Measurements from ENCODE around the gene NLRP6.

Gene NLRP6

DNA sequence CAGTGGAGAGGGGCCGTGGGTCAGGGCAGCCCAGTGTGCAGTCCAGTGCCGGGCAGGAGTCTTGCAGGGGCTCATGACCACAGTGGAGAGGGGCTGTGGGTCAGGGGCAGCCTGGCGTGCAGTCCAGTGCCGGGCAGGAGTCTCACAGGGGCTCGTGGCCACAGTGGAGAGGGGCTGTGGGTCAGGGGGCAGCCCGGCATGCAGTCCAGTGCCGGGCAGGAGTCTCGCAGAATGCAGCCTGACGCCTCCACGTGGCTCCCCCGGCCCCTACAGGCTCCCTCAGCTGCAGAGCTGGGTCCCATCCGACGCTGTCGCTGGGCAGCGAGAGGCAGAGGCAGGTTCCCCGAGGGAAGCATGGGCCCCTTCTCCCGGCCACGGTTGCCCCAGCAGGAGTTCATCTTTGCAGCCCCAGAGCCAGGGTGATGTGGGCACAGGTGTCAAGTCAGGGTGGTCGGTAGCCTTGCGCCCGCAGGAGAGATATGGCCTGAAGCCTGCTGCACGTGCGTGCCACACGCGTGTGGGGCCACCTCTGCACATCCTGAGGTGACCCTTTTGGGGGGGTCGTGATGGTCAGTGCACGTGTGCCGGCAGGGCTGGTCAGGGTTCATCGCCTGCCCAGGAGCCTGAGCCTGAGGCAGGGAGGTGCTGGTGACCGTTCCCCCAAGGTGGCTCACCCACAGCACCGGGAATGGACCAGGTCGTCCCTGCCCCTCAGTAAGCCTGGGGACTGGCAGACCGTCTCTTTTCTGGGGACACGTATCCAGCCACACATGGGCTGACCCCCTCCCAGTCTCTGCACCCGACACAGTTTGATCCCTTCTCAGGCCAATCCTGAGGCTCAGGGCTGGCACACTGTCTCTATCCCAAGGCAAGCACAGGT lies 18.2 kb downstream of the NLRP6 start:
- Histone ChIP-seq H3K36me3 (ENCODE audit: insufficient read depth, low read length) (peaks cover 3% of the 10 kb centered on the region), H3K9me3 (ENCODE audit: low read length) (no peaks in the 10 kb centered on the region), H3K4me3 (ENCODE audit: low read length) (no peak overlapping the region), H2AFZ (ENCODE audit: low read depth, low read length) (no peak overlapping the region), H3K27me3 (ENCODE audit: insufficient read depth, low read length) (no peaks in the 10 kb centered on the region), H3K4me1 (ENCODE audit: insufficient read depth, low read length) (peaks cover 10% of the 10 kb centered on the region)

DNA sequence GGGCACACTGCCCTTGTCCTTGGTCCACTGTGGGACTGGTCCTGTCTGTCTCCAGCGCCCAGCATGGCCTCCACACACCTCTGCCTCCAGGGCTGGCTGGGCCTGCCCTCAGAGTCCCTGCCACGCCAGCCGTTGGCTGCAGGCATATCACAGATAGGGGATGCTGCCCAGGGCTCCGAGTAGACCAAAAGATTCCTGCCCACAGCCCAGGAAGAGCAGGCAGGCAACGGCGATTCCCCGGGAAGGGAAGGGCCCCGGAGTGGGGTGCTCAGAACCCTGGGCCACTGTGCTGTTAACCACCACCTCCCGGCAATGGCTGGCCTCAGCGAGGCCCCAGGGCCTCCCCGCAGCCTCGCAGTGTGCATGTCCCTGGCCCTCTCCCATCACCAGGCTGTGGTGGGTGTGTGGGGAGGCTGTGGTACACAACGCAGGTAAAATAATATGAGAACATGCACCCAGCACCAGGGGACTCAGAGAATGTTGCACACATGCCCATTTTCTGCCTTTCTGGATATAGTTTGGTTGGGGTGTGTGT lies 18.9 kb downstream of the NLRP6 start:
- Histone ChIP-seq H3K27me3 (ENCODE audit: insufficient read depth, low read length) (no peaks in the 10 kb centered on the region), H2AFZ (ENCODE audit: low read depth, low read length) (no peak overlapping the region), H3K4me3 (ENCODE audit: low read length) (no peak overlapping the region)

DNA sequence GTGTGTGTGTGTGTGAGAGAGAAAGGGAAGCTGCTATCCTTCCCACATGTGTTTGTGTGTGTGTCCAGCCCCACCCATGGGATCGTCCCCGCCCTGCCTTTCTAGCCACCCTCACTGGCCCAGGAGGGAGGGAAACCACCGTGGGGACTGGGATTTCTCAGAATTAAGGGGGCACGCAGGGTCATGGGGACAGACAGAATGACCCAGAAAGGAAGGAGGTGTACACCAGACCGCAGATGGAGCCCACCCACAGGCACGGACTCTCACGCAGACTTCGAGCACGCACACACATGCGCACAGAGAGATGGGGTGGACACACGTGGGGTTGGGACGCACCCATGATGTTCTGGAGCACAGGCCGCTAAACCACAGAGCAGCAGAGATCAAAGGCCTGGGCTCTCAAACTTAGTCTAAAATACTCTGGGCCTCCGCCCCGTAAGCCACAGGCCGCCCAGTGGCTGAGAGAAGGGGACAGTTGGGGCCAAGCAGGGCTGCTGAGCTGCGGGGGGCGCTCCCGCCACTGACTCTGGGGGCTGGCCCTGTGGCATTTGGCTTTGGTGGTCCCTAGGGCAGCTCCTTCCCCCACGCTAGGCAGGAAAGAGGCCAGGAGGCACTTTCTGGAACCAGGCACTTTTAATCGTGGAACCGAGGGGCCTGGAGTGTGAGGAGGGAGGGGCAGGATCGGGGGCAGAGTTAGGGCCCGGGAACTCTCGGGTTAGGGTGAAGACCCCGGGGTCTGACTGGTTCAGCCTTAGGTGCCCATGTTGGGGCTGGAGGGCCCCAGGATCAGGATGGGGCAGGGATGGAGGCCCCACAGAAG lies 19.6 kb downstream of the NLRP6 start:
- Histone ChIP-seq H3K27me3 (ENCODE audit: insufficient read depth, low read length) (no peaks in the 10 kb centered on the region), H3K9me3 (ENCODE audit: low read length) (no peaks in the 10 kb centered on the region), H2AFZ (ENCODE audit: low read depth, low read length) (no peak overlapping the region), H3K4me3 (ENCODE audit: low read length) (no peak overlapping the region), H3K36me3 (ENCODE audit: insufficient read depth, low read length) (peaks cover 3% of the 10 kb centered on the region), H3K4me1 (ENCODE audit: insufficient read depth, low read length) (peaks cover 10% of the 10 kb centered on the region)

More for the DNA sequence above, 18.9 kb downstream of the NLRP6 start:
- no peaks in the 10 kb centered on the region for H3K9me3 ChIP-seq (ENCODE audit: low read length)
- peaks cover 3% of the 10 kb centered on the region for H3K36me3 ChIP-seq (ENCODE audit: insufficient read depth, low read length)
- H3K4me1 ChIP-seq (ENCODE audit: insufficient read depth, low read length), result peaks cover 10% of the 10 kb centered on the region

DNA sequence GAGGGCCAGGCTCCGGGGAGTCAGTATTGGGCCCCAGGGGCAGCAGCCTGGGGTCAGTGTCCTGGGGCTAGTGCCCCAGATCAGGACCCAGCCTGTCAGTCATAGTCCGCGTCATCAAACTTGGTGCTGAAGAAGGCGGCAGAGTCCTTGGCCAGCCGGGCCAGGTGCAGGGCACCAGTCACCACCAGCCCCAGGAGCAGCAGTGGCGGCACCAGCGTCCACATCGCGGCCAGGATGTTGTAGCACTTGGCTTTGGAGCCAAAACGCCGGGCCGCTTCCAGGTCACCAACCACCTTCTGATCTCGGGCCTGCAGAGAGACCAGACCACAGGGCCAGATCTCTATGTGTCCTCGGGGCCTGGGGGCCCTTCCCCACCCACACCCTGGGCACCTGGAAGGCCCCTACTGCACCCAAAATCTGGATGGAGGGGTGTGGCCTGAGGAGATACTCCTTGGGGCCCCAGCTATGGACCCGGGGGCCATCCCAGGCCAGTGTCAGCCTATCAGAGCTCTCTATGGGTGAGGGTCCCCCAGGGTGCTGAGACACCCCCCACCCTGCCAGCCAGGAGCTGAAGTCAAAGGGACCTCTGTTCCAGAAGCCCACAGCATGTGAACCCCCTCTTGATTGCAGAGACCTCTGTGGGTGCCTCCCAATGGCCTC lies 20.3 kb downstream of the NLRP6 start:
- Histone ChIP-seq H3K9me3 (ENCODE audit: low read length) (no peaks in the 10 kb centered on the region), H3K27me3 (ENCODE audit: insufficient read depth, low read length) (no peaks in the 10 kb centered on the region), H3K4me1 (ENCODE audit: insufficient read depth, low read length) (peaks cover 10% of the 10 kb centered on the region), H3K4me3 (ENCODE audit: low read length) (no peak overlapping the region), H2AFZ (ENCODE audit: low read depth, low read length) (no peak overlapping the region), H3K36me3 (ENCODE audit: insufficient read depth, low read length) (peaks cover 3% of the 10 kb centered on the region)

DNA sequence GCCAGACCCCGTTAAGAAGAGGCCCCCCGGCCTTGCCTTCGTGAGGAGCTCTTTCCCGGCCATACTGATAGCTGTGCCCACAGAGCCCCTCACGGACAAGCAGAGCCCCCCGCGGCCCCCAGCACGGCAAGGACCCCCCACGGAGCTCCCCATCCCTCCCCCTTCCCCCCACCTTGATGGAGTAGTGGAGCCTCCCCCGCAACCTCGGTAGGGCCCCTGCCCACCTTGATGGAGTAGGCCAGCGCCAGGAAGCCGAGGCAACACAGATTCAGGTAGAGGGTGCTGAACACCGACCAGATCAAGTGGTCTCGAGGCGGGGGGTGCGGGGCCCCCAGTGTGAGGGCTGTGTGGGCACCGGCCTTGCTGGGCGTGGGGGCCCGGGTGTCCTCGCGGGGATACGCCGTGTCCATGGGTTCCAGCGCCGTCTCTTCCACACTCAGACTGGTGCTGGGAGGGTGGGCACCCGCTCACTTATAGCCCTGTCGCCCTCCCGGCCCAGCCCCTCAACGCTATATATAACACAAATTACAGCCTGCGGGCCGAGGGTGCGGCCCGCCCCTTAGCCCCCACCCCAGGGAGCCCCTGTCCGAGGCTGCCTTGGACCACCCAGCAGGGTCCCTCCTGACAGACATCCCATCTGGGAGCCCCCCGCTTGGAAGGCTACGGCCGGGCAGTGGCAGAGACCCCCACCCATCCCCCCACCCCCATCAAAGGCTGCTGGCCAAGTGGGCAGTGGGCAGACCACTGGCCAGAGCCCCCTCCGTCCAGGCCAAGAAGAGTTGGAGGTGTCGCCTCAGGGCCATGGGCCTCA lies 21.1 kb downstream of the NLRP6 start, which contains the start of gene IFITM5:
Gene IFITM5 (minus strand): TSS at position 446 of the 811 bp plus-strand sequence. CDS start 36 bp downstream, at position 410.
- Histone ChIP-seq H2AFZ (ENCODE audit: low read depth, low read length) (no peak within 1 kb of the TSS), H3K9me3 (ENCODE audit: low read length) (no peaks in the 10 kb centered on the region), H3K27me3 (ENCODE audit: insufficient read depth, low read length) (no peaks in the 10 kb centered on the region), H3K4me3 (ENCODE audit: low read length) (no peak within 1 kb of the TSS), H3K4me1 (ENCODE audit: insufficient read depth, low read length) (peaks cover 10% of the 10 kb centered on the region), H3K36me3 (ENCODE audit: insufficient read depth, low read length) (no peaks in the 10 kb centered on the region)

DNA sequence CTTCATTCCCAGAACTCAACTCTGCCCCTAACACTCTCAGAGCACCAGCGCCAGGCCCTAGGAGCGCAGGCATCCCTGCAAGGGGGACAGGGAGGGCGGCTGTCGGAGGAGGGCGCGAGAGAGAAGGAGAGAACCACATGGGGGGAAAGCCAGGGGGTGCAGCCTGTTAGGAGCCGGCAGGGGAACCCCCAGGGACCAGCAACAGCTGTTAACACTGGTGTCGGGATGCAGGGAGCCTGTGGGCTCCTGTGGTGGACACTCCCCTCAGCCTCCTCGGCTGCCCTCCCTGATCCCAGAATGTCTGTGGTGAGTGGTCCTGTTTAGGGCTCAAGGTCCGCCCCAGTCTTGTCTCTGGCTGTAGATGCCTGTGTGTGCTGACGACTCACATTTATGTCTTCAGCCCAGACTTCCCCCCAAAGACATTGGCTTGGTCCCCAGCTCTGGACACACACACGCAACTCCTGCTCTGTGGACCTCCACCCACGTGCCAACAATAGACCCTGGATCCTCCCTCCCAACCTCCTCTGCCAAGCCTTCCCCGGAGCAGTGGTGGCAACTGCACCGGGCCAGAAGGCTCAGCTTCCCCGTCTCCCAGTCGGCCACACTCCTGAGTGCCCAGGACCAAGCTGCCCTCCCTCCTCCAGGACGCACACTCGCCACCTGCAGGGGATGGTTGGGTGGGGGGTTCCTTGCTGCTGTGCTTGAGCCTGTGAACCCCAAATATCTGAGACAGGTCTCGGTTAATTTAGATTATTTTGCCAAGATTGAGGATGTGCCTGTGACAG lies 21.9 kb downstream of the NLRP6 start:
- Histone ChIP-seq H3K4me3 (ENCODE audit: low read length) (no peak overlapping the region), H3K9me3 (ENCODE audit: low read length) (no peaks in the 10 kb centered on the region), H2AFZ (ENCODE audit: low read depth, low read length) (no peak overlapping the region), H3K4me1 (ENCODE audit: insufficient read depth, low read length) (peaks cover 13% of the 10 kb centered on the region), H3K36me3 (ENCODE audit: insufficient read depth, low read length) (no peaks in the 10 kb centered on the region), H3K27me3 (ENCODE audit: insufficient read depth, low read length) (no peaks in the 10 kb centered on the region)

DNA sequence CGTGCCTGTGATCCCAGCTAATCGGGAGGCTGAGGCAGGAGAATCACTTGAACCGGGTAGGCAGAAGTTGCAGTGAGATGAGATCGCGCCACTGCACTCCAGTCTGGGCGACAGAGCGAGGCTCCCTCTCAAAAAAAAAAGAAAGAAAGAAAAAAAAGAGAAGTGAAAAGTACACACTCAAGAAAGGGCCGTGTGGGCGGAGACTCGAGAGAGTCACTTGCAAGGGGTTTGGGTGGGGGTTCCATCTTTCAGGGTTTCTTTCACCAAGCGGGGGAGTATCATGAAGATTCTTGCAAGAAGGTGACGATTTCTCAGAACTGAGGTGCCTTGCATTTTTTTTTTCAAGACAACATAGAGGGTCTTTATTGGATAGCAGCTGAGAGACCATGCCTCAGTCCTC lies 25.2 kb downstream of the NLRP6 start:
- Histone ChIP-seq H3K4me1 (ENCODE audit: insufficient read depth, low read length) (peaks cover 29% of the 10 kb centered on the region), H3K27me3 (ENCODE audit: insufficient read depth, low read length) (no peaks in the 10 kb centered on the region), H3K9me3 (ENCODE audit: low read length) (no peaks in the 10 kb centered on the region), H3K4me3 (ENCODE audit: low read length) (no peak overlapping the region), H3K36me3 (ENCODE audit: insufficient read depth, low read length) (no peaks in the 10 kb centered on the region), H2AFZ (ENCODE audit: low read depth, low read length) (no peak overlapping the region)

DNA sequence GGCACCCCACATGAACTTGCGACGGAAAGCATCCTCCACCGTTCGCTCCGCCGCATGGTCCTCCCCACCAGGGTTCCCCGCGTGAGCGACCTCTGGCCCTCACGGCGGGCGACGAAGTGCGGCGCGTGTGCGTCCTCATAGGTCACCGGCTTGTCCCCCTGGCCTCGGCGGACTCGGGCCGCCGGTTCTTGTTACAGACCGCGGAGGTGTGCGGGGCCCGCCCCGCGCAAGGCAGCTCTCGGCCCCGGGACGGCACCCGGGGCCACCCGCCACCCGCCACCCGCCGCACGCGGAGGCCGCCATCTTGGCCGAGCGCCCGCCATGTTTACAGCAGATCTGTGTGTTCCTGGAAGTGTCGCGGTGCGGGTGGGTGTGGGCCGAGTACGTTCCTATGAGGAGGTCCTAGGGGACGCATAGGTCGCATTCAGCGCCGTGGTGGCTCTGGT lies 25.9 kb downstream of the NLRP6 start:
- H3K4me3 ChIP-seq (ENCODE audit: low read length), result no peak overlapping the region
- no peaks in the 10 kb centered on the region for H3K36me3 ChIP-seq (ENCODE audit: insufficient read depth, low read length)
- H2AFZ ChIP-seq (ENCODE audit: low read depth, low read length), result no peak overlapping the region
- no peaks in the 10 kb centered on the region for H3K27me3 ChIP-seq (ENCODE audit: insufficient read depth, low read length)
- no peaks in the 10 kb centered on the region for H3K9me3 ChIP-seq (ENCODE audit: low read length)
- peaks cover 31% of the 10 kb centered on the region for H3K4me1 ChIP-seq (ENCODE audit: insufficient read depth, low read length)

DNA sequence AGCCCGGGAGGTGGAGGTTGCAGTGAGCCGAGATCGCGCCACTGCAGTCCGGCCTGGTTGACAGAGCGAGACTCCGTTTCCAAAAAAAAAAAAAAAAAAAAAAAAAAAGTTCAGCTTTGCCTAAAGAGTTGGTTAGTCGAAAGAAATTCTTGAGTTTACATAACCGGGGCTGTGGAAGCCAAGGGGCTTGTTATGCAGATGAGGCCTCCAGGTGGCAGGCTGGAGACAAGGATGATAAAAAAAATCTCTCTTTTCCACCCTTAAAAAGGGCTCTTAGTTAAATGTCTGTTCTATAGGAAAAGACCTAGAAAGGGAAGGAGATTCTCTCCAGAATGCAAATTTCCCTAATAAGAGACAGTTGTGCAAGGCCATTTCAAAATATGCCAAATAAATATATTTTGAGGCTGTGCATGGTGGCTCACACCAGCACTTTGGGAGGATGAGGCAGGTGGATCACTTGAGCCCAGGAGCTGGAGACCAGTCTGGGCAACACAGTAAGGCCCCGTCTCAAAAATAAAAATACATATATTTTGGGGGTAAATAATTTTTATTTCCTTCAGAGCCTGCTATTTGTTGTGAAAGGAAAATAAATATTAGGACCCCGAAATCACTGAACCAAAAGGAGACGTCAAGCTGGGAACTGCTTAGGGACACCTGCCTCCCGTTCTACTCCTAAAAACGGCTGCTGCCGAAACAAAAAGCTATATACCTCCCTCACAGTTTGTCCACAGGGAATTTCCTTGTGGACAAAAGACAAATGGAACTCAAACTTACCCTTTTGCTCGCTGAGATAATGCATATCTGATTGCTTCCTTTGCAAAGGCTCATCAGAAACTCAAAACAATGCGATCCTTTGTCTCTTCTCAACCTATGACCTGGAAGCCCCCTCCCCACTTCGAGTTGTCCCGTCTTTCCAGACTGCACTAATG lies 27.0 kb downstream of the NLRP6 start:
- peaks cover 36% of the 10 kb centered on the region for H3K4me1 ChIP-seq (ENCODE audit: insufficient read depth, low read length)
- H3K4me3 ChIP-seq (ENCODE audit: low read length), result no peak overlapping the region
- no peaks in the 10 kb centered on the region for H3K36me3 ChIP-seq (ENCODE audit: insufficient read depth, low read length)
- H3K27me3 ChIP-seq (ENCODE audit: insufficient read depth, low read length), result no peaks in the 10 kb centered on the region
- no peak overlapping the region for H2AFZ ChIP-seq (ENCODE audit: low read depth, low read length)
- no peaks in the 10 kb centered on the region for H3K9me3 ChIP-seq (ENCODE audit: low read length)

DNA sequence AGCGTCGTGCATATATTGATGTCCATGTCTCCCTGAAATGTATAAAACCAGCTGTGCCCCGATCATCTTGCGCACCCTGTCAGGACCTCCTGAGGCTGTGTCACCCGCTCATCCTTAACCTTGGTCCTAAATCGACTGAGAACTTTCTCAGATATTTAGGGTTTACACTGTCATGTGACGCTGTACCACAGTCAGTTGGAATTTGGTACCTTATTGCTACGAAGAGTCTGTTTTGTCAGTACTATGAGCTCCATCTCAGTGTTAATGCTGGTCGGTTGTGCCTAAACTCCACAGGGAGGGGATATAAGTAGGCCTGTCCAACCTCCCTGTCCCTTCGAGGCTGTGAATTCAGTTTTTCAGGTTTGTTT lies 27.6 kb downstream of the NLRP6 start:
- Histone ChIP-seq H3K27me3 (ENCODE audit: insufficient read depth, low read length) (no peaks in the 10 kb centered on the region), H2AFZ (ENCODE audit: low read depth, low read length) (no peak overlapping the region), H3K4me1 (ENCODE audit: insufficient read depth, low read length) (peaks cover 35% of the 10 kb centered on the region), H3K36me3 (ENCODE audit: insufficient read depth, low read length) (no peaks in the 10 kb centered on the region), H3K9me3 (ENCODE audit: low read length) (no peaks in the 10 kb centered on the region), H3K4me3 (ENCODE audit: low read length) (no peak overlapping the region)

Data from neuron (in vitro differentiated cells).